OCI-LY1 (cell line): Measurements from ENCODE around the gene TUBGCP6.

Source experiments
- H2AFZ ChIP-seq: fragments of 200-600 bp; sonication (generic), shearing (Covaris generic); 2 replicates; pipeline ENCODE4 v1.6.0; 2014; ENCODE audit warnings: antibody characterized with exemption, mild to moderate bottlenecking, low read length
- H3F3A ChIP-seq: fragments of 200-600 bp; sonication (generic), shearing (Covaris generic); 2 replicates; pipeline ENCODE4 v1.6.0; 2014; ENCODE audit warnings: mild to moderate bottlenecking, antibody characterized with exemption, low read length, moderate library complexity; ENCODE audit not compliant: insufficient read depth
- H3K27ac ChIP-seq: fragments of 200-600 bp; sonication (generic); 2 replicates; pipeline ENCODE4 v1.5.1; 2014; ENCODE audit warnings: low read length, mixed run types, mild to moderate bottlenecking, low read depth; ENCODE audit not compliant: poor library complexity, severe bottlenecking
- H3K27me3 ChIP-seq: fragments of 200-600 bp; sonication (generic); 2 replicates; pipeline ENCODE4 v1.6.0; 2014; ENCODE audit warnings: antibody characterized with exemption, mild to moderate bottlenecking, low read length, moderate library complexity; ENCODE audit not compliant: insufficient read depth
- H3K36me3 ChIP-seq: fragments of 200-600 bp; sonication (generic); 2 replicates; pipeline ENCODE4 v1.6.1; 2014; ENCODE audit warnings: mild to moderate bottlenecking, antibody characterized with exemption, low read length, moderate library complexity, mixed read lengths; ENCODE audit not compliant: insufficient read depth
- H3K4me1 ChIP-seq: fragments of 200-600 bp; sonication (generic); 2 replicates; pipeline ENCODE4 v1.5.1; 2014; ENCODE audit warnings: mild to moderate bottlenecking, low read length, moderate library complexity; ENCODE audit not compliant: insufficient read depth, severe bottlenecking
- H3K4me2 ChIP-seq: fragments of 200-600 bp; sonication (generic), shearing (Covaris generic); 2 replicates; pipeline ENCODE4 v1.6.1; 2014; ENCODE audit warnings: low read length
- H3K4me3 ChIP-seq: fragments of 200-600 bp; sonication (generic); 2 replicates; pipeline ENCODE4 v1.5.1; 2014; ENCODE audit warnings: low read length, low read depth, mild to moderate bottlenecking, mixed read lengths; ENCODE audit not compliant: poor library complexity, severe bottlenecking
- H3K79me2 ChIP-seq: fragments of 200-600 bp; shearing (Covaris generic); 2 replicates; pipeline ENCODE4 v1.6.1; 2016; ENCODE audit warnings: mixed run types, low read length, mixed read lengths; ENCODE audit not compliant: insufficient read depth
- H3K9ac ChIP-seq: fragments of 200-600 bp; sonication (generic), shearing (Covaris generic); 2 replicates; pipeline ENCODE4 v1.6.1; 2014; ENCODE audit warnings: mild to moderate bottlenecking, low read length, mixed read lengths
- H3K9me2 ChIP-seq: fragments of 200-600 bp; sonication (generic), shearing (Covaris generic); 2 replicates; pipeline ENCODE4 v1.6.1; 2014; ENCODE audit warnings: low read depth, mild to moderate bottlenecking, low read length, mixed read lengths
- H3K9me3 ChIP-seq: fragments of 200-600 bp; shearing (Covaris generic); 2 replicates; pipeline ENCODE4 v1.6.1; 2014; ENCODE audit warnings: low read length, mixed read lengths
- H4K20me1 ChIP-seq: fragments of 200-600 bp; sonication (generic), shearing (Covaris generic); 2 replicates; pipeline ENCODE4 v1.6.0; 2016; ENCODE audit warnings: mild to moderate bottlenecking, low read length; ENCODE audit not compliant: insufficient read depth
- CTCF ChIP-seq: fragments of 200-600 bp; sonication (generic), shearing (Covaris generic); IDR thresholded peaks from 2 replicates; pipeline ENCODE4 v1.5.1; 2017; ENCODE audit warnings: mild to moderate bottlenecking, antibody characterized with exemption, low read length, moderate library complexity, mixed read lengths
- EZH2 ChIP-seq: fragments of 200-600 bp; sonication (generic), shearing (Covaris generic); IDR thresholded peaks from 2 replicates; pipeline ENCODE4 v1.8.0; 2017; ENCODE audit warnings: borderline replicate concordance, mixed run types, mild to moderate bottlenecking, antibody characterized with exemption, low read length, moderate library complexity, mixed read lengths

Gene TUBGCP6

GRCh38 chr22:50229370-50229769, 15.5 kb downstream of the TUBGCP6 start:
- Histone ChIP-seq H3K4me3 (no peak overlapping the region), H3K9ac (no peak overlapping the region), H3K27me3 (no peaks in the 10 kb centered on the region), H3K4me1 (no peaks in the 10 kb centered on the region), H4K20me1 (no peaks in the 10 kb centered on the region), H3K36me3 (peaks cover 51% of the 10 kb centered on the region), H3F3A (no peaks in the 10 kb centered on the region), H2AFZ (no peak overlapping the region), H3K9me2 (no peaks in the 10 kb centered on the region), H3K9me3 (no peaks in the 10 kb centered on the region), H3K27ac (no peak overlapping the region), H3K79me2 (no peaks in the 10 kb centered on the region), H3K4me2 (no peak overlapping the region)
- TF ChIP-seq CTCF (no peak), EZH2 (no peak)

- no peak overlapping the region for H3K27ac ChIP-seq
- H2AFZ ChIP-seq = no peak overlapping the region
- H4K20me1 ChIP-seq = no peaks in the 10 kb centered on the region
- no peaks in the 10 kb centered on the region for H3K9me2 ChIP-seq
- no peaks in the 10 kb centered on the region for H3K79me2 ChIP-seq
- no peaks in the 10 kb centered on the region for H3K27me3 ChIP-seq
- TF ChIP-seq EZH2 (no peak), CTCF (no peak)
- H3K9ac ChIP-seq = no peak overlapping the region
- H3K9me3 ChIP-seq = no peaks in the 10 kb centered on the region
- peaks cover 53% of the 10 kb centered on the region for H3K36me3 ChIP-seq
- no peak overlapping the region for H3K4me2 ChIP-seq
- H3K4me3 ChIP-seq = no peak overlapping the region
- no peaks in the 10 kb centered on the region for H3K4me1 ChIP-seq
- no peaks in the 10 kb centered on the region for H3F3A ChIP-seq
Observed at GRCh38 chr22:50228366-50228765, 16.5 kb downstream of the TUBGCP6 start.

- no peak overlapping the region for H2AFZ ChIP-seq
- H3K27ac ChIP-seq = no peak overlapping the region
- H3K36me3 ChIP-seq = peaks cover 53% of the 10 kb centered on the region
- no peaks in the 10 kb centered on the region for H4K20me1 ChIP-seq
- no peaks in the 10 kb centered on the region for H3K9me2 ChIP-seq
- no peaks in the 10 kb centered on the region for H3K4me1 ChIP-seq
- TF ChIP-seq EZH2 = no peak
- TF ChIP-seq CTCF = no peak
- H3F3A ChIP-seq = no peaks in the 10 kb centered on the region
- no peaks in the 10 kb centered on the region for H3K27me3 ChIP-seq
- no peaks in the 10 kb centered on the region for H3K79me2 ChIP-seq
- H3K9ac ChIP-seq = no peak overlapping the region
- no peaks in the 10 kb centered on the region for H3K9me3 ChIP-seq
- H3K4me3 ChIP-seq = no peak overlapping the region
- no peak overlapping the region for H3K4me2 ChIP-seq
Observed at GRCh38 chr22:50227579-50228215, 17.1 kb downstream of the TUBGCP6 start.
